NK-92 treated with Interleukin-12 subunit alpha and Interleukin-12 subunit beta, amount 100 ng/mL, for 24 hours (cell line): Measurements from ENCODE around the gene DMAC1.

Experiments used
- DNase-seq: peaks from one replicate; lab custom pipeline; 2025; lab: John Stamatoyannopoulos, UW

The DMAC1 gene

DNA sequence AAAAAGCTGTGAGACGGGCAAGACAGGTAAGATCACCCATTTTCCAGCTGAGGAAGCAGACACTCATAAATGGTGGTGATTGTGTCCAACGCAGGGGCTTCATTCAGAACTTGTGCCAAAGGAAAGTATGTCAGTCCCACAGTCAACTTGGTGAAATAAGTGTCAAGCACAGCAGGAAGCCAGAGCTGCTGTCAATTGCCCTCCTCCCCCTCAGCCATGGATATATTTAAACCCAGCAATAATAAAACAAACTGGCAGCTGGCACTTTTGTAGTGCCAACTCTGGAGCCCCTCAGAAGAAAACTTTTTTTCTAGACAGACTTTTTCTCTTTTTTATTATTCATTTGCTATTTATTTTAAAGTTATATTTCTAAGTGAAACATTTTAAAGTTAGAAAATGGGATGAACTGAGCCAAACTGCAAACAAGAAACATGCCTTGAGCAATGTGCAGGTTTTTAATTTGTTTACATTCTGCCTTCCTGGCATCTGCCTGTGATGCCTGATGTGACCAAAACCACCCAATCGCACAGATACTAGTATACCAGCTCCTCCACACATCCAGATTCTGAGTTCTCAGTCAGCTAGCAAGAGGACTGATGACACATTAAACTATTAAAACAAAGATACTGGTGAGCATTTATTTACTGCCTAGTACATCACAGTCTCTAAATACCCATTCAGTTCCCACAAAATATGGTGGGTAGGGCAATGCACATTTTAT lies 17.0 kb downstream of the DMAC1 start:
- no peak for DNase-seq

DNA sequence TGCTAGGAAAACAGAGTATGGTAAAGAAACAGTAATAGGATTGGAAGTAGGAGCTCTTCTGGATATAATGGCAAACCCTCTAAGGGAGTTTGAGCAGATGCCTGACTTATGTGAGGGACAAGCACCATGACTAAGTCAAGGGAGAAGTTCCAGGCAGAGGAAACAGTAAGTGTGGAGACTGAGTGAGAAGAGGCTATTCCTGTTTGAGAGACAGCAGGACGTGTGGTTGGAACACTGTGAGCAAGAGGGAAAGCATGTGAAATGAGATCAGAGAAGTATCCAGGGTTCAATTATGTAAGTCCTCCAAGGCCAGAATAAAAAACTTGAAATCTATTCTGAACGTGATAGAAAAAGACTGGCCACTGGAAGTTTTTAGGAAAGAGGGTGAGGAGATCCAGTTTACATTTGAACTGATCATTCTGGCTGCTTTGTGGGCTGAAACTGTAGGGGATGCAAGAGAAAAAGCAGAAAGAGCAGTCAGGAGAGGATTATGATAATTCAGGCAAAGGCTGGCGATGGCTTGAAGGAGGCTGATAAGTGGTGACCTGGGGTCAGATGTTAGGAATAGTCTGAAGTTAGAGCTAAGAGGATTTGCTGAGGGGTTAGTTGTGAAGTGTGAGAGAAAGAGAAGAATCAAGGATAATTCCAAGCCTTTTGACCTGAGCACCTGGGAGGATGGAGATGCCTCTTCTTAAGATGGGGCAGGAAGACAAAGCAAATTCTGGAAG lies 19.2 kb downstream of the DMAC1 start:
- DNase-seq = no peak

DNA sequence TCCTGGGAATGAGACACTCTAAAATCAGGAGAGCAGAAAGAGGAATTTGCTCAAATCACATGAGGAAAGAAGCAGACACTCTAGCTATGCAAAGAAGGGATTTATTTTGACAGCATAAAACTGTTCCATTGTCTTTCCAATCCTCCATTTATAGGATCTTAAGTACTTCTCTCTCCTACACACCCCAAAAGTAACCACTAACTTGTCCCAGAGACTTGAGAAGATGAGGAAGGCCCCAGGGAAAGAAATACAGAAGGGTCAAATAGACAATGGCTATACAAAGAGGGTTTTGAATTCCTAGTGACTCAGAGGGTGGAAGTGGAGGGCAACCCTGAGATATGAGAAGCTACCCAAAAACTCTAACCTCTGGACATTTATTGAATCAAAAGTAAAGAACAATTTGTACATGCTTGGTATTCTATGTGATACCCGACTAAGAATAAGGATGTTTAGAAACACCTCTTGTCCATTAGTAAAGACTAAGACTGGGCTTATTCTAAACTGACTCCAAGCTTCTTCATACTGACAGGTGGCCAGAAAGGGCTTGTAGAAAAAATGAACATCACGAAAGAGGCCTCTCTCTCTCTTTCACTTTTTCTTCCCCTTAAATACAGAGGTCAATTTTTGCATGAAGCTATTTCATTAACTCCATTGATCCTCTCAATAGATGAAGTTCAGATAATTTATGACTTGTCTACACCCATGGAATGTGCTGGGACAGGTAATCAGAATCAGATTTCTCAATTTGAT lies 20.6 kb downstream of the DMAC1 start:
- DNase-seq = no peak

DNA sequence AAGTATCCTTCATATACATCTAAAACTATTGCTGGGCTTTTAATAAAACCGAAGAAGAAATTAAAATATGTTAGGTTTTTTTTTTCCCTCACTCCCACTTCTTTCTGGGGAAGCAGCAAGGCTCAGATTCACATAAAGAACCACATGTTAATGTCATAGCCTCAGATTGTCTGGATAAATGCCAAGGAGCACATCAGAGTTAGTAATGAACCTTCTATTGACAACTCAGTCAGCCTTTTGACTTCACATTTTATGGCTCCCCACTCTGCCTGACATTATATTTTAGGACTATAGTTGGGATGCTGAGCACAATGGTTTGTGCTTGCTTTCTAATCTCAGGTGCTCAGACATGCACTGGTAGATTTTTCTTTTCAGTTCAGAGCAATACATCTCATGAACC lies 21.8 kb downstream of the DMAC1 start:
- no peak for DNase-seq

DNA sequence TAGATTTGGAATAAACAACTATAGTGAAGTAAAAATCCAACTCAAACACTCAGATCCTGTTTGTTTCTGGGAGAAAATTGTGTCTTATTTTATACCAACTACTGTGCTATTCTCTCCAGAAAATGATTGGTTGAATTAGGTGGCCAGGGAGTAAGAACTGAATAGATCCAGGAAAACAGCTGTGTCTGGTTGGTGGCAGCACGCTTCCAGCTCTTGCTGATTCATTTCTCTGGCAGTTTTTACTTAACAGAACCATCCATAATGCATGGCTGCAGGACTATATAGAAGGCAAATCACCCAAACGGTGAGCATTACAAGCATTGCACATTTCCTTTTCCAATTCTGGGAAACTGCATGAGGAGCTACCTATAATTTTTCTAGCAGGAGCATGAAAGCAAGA lies 29.5 kb downstream of the DMAC1 start:
- DNase-seq = no peak

- DNase-seq = no peak
Measured at GRCh38 chr9:7762600-7762999, 37.0 kb downstream of the DMAC1 start.

DNA sequence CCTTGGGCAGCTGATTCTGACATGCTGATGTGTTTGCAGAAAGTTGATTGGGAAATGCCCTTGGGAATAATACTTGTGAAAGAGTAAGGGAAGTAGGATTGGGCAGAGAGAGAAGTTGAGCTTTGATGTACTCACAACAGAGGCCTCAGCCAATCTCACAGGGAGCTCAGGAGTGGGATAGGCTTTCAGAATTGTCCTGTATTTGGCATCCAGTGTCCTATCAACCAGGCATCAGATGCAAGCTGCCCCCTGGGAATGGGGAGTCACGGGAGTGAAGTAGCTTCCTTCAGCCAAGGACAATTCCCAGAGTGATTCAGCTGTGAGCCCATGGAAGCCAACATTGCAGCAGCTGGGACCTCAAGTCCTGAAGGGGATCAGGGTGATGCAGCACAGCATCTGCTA lies 39.6 kb downstream of the DMAC1 start:
- DNase-seq = no peak

GRCh38 chr9:7756088-7756487 lies 43.5 kb downstream of the DMAC1 start:
- no peak for DNase-seq

DNA sequence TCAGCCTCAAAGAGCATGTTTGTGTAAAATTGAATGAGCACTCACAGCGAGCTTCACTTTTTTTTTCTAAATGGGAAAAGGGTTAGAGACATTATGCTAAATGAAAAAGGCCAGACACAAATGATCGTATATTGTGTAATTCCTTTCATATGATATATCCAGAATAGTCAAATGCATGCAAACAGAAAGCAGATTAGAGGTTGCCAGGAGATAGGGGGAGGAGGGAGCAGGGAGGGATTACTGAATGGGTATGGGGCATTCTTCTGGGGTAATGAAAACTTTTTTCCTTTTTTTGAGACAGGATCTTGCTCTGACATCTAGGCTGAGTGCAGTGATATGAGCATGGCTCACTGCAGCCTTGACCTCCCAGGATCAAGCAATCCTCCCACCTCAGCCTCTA lies 47.1 kb downstream of the DMAC1 start:
- no peak for DNase-seq
